Skeletal muscle satellite cell (primary cell): ENCODE results near the gene COMMD10. TPM values are rescaled to one million over a fixed set of nuclear protein-coding genes. Genes with fewer than 3 reads are reported as not detected.

Experiments
- H3K27me3 ChIP-seq: 2 replicates; pipeline ENCODE4 v1.7.0; 2013; ENCODE audit warnings: low read length; ENCODE audit not compliant: control insufficient read depth, insufficient read depth
- H3K36me3 ChIP-seq: 2 replicates; pipeline ENCODE4 v1.7.0; 2013; ENCODE audit warnings: mild to moderate bottlenecking, control low read depth, low read length; ENCODE audit not compliant: insufficient read depth
- H3K4me1 ChIP-seq: 2 replicates; pipeline ENCODE4 v1.7.0; 2013; ENCODE audit warnings: low read length; ENCODE audit not compliant: control insufficient read depth, insufficient read depth
- H3K4me2 ChIP-seq: 2 replicates; pipeline ENCODE4 v1.7.0; 2013; ENCODE audit warnings: mild to moderate bottlenecking, low read length
- H3K4me3 ChIP-seq: 2 replicates; pipeline ENCODE4 v1.7.0; 2013; ENCODE audit warnings: low read length
- H3K9ac ChIP-seq: 2 replicates; pipeline ENCODE4 v1.7.0; 2013; ENCODE audit warnings: mild to moderate bottlenecking, low read depth, low read length, moderate library complexity
- H3K9me3 ChIP-seq: replicated peaks from 2 replicates; pipeline ENCODE4 v1.7.0; 2013; ENCODE audit warnings: mild to moderate bottlenecking, control low read depth, low read length
- total RNA-seq: library from RNA; depleted of rRNA; stranded (reverse); fragments of >200 nt; gene quantifications from 2 replicates; pipeline ENCODE4 v1.2.3, GENCODE V29; 2012; rRNA removed

COMMD10 gene
- 25.3 and 27.4 TPM in 2 replicates for total RNA-seq

DNA sequence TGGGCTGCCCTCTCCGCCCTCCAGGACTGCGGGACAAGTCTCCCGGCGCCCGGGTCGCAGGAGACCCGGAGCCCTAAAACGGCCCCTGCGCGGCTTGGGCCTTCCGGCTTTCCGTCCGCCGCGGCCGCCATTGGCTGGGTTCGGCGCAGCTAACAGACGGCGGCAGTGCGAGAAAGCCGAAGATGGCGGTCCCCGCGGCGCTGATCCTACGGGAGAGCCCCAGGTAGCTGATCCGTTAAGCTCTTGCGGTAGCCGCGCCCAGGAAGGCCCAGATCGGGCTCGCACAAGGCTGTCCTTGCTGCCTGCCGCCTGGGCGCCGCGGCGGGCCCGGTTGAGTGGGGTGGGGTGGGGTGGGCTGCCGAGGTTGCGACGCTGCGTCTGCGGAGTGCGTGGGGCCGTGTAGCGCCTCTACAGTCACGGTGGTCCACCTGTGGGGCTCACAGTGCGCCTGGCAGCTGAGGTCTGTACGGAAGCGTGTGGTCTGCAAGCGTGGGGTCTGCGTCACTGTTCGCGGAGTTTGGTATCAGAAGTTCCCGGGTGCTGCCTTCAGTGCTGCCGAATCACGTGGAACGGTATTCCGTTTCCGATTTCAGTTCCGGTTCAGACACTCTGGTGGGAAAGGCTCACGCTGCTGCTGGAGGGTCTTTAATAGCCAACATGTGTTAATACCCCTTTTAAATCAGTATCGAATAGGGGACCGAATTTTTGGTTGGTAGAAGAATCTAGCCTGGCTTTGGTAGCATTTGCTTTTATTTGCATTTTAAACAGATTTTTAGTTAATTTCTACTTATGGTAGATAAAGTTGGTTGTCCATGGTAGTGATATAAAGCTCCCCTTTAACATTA lies at the start of gene COMMD10:
Gene COMMD10 (plus strand): TSS at position 155 of the 845 bp plus-strand sequence.
- H3K9me3 ChIP-seq, result no peaks in the 10 kb centered on the region
- H3K4me3 ChIP-seq, result peak within 1 kb of the TSS; percentile 75
- peaks cover 9% of the 10 kb centered on the region for H3K36me3 ChIP-seq
- H3K4me1 ChIP-seq, result peaks cover 9% of the 10 kb centered on the region
- H3K9ac ChIP-seq, result peak within 1 kb of the TSS; percentile 97
- no peaks in the 10 kb centered on the region for H3K27me3 ChIP-seq
- peak within 1 kb of the TSS; percentile 80 for H3K4me2 ChIP-seq

DNA sequence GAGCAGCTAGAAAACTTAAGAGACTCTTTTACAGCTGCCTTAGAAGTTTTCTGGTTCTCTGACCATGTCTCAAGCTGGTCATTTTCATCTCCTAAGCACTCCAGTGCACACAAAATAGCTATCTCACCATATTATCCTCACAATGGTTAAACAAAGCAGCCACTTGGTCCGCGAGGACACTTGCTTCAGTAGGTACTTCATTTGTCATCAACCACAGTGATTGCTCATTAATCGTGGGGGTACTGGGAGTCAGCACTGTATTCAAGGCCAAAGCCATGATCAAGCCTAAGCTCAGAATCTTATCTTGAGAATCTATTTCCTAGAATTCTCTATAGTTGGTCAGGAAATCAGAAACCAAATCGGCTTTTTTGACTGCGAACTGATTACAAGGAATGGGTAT lies 49.7 kb upstream of the COMMD10 start:
- H3K9ac ChIP-seq, result no peak overlapping the region
- no peak overlapping the region for H3K4me2 ChIP-seq
- H3K27me3 ChIP-seq, result no peaks in the 10 kb centered on the region
- no peaks in the 10 kb centered on the region for H3K9me3 ChIP-seq
- H3K36me3 ChIP-seq, result no peaks in the 10 kb centered on the region
- peaks cover 11% of the 10 kb centered on the region for H3K4me1 ChIP-seq
- no peak overlapping the region for H3K4me3 ChIP-seq

DNA sequence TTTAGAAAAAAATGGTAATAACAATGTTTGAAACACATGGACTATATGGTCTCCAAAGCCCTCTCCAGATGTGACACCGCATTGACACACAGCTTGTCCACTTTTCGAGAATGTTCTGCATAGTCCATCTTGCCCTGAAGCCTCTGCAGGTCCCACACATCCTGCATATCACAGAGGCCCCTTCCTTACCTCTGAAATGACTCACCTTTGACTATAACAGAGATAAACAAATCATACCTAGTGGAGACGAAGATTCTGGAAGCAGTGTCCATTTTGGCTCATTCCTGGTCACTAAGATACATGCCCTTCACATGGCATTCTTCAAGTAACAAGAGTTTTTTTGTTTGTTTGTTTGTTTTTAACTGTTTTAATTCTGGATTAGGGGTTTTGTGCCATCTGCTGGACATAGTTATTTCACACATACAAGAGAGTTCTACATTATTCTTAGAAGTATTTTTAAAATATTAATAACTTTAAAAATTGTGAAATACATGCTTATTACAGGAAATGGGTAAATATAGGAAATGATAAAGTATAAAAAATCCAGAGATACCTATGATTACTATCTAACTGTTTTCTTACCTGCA lies 47.5 kb upstream of the COMMD10 start:
- Histone ChIP-seq H3K9me3 (no peaks in the 10 kb centered on the region), H3K36me3 (no peaks in the 10 kb centered on the region), H3K27me3 (no peaks in the 10 kb centered on the region), H3K4me1 (peaks cover under 1% of the 10 kb centered on the region), H3K9ac (no peak overlapping the region), H3K4me2 (no peak overlapping the region), H3K4me3 (no peak overlapping the region)

DNA sequence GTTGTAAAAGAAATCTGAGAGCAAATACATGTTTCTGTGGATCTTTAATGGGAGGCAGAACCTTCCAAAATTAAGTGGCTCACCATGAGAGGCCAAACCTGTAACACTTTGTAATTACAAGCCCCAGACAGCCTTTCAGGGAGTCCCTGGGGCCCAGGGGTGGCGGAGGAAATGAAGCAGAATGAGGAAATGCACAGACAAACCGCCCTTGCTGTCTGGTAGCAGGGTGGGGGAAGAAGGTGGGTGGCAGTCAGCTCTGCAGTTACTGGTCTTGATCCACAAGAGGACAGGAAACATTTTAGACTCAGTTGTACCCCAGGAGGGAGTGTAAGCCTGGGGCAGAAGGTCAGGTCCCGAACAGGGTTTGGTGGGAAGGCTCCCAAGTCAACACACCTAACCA lies 46.0 kb upstream of the COMMD10 start:
- no peak overlapping the region for H3K9ac ChIP-seq

DNA sequence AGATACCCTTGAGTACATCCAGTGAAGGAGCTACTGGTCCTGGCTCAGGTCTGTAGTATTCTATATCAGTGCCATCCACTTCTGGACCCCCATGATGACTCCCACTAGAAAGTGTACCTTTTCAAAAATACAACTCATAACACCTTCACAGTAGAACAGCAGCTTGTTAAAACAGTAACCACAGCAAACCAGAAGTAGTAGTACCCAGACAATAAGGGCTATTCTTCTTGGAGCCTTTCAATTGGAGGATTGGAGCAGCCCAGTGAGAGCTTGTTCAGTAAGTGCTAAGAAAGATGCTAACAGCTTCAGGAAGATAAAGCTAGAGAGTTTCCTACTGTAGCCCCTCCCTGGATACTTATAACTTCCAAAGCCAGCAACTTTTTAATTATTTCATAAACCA lies 42.5 kb upstream of the COMMD10 start:
- Histone ChIP-seq H3K4me1 (no peaks in the 10 kb centered on the region), H3K27me3 (no peaks in the 10 kb centered on the region), H3K9me3 (no peaks in the 10 kb centered on the region), H3K9ac (no peak overlapping the region), H3K36me3 (no peaks in the 10 kb centered on the region), H3K4me2 (no peak overlapping the region), H3K4me3 (no peak overlapping the region)

More for the DNA sequence above, 46.0 kb upstream of the COMMD10 start:
- H3K9me3 ChIP-seq, result no peaks in the 10 kb centered on the region
- no peak overlapping the region for H3K4me2 ChIP-seq
- no peak overlapping the region for H3K4me3 ChIP-seq
- no peaks in the 10 kb centered on the region for H3K4me1 ChIP-seq
- no peaks in the 10 kb centered on the region for H3K36me3 ChIP-seq
- H3K27me3 ChIP-seq, result no peaks in the 10 kb centered on the region

DNA sequence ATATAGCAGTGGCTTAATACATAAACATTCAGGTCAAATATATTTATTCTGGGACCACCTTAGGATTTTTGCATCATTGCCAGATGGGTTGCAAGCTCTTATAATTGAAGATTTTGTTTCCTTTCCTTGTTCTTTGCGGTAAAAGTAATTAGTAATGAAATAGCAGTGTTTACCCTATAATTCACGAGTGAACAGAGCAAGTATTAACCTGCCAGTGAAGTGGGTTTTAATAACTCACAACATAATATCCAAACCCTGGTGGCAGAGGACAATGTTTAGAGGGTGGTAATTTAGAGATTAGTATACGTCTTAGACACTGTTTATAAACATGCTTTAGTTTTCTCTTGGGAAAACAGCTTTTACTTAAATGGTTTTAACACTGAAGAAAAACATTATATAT lies 40.8 kb upstream of the COMMD10 start:
- Histone ChIP-seq H3K36me3 (no peaks in the 10 kb centered on the region), H3K4me1 (no peaks in the 10 kb centered on the region), H3K4me2 (no peak overlapping the region), H3K9me3 (no peaks in the 10 kb centered on the region), H3K27me3 (no peaks in the 10 kb centered on the region), H3K4me3 (no peak overlapping the region), H3K9ac (no peak overlapping the region)

DNA sequence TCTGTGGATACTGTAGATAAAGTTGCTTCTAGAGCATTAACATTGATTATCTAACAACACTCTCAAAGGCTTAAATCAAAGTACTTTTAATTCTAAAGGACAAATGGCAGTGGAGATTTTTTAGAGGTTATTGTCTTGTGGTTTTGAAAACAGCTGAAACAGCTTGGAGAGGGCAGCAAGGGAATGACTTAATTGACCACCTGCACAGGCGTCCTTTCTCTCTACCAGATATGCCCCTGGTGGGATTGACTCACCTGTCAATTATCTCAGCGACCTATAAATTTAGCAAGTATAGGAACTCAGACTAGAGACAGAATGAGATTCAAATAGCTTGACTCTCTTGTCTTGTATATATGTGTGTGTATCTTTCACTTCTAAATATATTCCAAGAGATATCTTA lies 39.0 kb upstream of the COMMD10 start:
- Histone ChIP-seq H3K4me3 (no peak overlapping the region), H3K36me3 (no peaks in the 10 kb centered on the region), H3K9me3 (no peaks in the 10 kb centered on the region), H3K27me3 (peaks cover 4% of the 10 kb centered on the region), H3K9ac (no peak overlapping the region), H3K4me2 (no peak overlapping the region), H3K4me1 (no peaks in the 10 kb centered on the region)

DNA sequence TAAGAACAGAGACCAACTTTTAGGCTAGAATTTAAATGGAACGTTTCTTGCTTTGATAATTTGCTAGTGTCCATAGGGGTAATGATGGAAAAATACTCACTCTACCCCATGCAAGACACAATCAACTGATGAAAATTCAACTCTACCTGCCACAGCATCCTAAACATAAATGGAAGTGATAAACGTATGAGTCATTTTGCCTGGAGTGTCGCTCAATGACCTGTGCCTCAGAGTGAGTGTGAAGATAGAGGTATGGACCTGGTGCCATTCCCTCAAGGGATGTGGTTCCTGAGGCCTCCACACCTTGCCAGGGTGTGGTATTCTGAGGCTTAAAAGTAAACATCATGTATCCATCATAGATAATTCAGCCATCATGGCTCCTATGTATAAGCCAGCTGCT lies 38.6 kb upstream of the COMMD10 start:
- Histone ChIP-seq H3K4me2 (no peak overlapping the region), H3K4me3 (no peak overlapping the region), H3K36me3 (no peaks in the 10 kb centered on the region), H3K9me3 (no peaks in the 10 kb centered on the region), H3K4me1 (no peaks in the 10 kb centered on the region), H3K27me3 (peaks cover 7% of the 10 kb centered on the region), H3K9ac (no peak overlapping the region)

DNA sequence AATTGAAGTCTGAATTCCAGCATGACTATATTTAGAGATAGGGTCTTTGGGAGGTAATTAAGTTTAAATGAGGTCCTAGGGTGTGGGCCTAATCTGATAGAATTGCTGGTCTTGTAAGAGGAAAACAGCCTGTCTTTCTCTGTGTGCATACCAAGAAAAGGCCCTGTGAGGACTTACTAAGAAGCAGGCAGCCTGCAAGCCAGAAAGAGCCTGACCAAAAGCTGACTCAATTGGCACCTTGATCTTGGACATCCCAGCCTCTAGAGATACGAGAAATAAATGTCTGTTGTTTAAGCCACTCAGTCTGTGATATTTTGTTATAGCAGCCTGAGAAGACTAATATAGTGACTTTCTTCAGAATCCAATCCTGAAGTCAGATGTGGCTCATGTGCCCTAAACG lies 38.0 kb upstream of the COMMD10 start:
- no peaks in the 10 kb centered on the region for H3K9me3 ChIP-seq
- no peak overlapping the region for H3K9ac ChIP-seq
- H3K4me3 ChIP-seq, result no peak overlapping the region
- no peaks in the 10 kb centered on the region for H3K36me3 ChIP-seq
- H3K4me1 ChIP-seq, result no peaks in the 10 kb centered on the region
- peaks cover 10% of the 10 kb centered on the region for H3K27me3 ChIP-seq
- no peak overlapping the region for H3K4me2 ChIP-seq

DNA sequence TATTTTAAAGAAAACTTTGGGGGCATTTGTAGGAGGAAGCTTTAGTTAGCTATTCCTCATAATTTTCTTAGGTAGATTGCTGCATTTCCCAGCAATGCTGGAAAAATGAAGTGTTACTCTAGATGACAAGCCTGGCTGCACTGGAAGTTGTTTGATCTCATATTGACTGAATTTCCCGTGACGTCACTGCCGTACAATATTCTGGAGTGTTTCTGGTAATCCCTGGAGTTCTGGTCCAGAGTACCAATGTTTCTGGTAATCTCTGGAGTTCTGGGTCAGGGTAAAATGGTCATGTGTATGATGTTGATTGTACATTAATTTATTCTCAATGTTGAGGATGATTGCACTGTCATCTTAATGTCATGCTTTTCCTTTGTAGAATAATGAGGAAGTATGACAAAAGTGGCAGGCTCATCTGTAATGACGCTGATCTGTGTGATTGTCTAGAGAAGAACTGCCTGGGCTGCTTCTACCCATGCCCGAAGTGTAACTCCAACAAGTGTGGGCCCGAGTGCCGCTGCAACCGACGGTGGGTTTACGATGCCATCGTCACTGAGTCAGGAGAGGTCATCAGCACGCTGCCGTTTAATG lies 26.4 kb upstream of the COMMD10 start:
- Histone ChIP-seq H3K4me3 (no peak overlapping the region), H3K4me1 (no peaks in the 10 kb centered on the region), H3K9me3 (no peaks in the 10 kb centered on the region), H3K36me3 (no peaks in the 10 kb centered on the region), H3K27me3 (peaks cover 12% of the 10 kb centered on the region), H3K9ac (no peak overlapping the region), H3K4me2 (no peak overlapping the region)

DNA sequence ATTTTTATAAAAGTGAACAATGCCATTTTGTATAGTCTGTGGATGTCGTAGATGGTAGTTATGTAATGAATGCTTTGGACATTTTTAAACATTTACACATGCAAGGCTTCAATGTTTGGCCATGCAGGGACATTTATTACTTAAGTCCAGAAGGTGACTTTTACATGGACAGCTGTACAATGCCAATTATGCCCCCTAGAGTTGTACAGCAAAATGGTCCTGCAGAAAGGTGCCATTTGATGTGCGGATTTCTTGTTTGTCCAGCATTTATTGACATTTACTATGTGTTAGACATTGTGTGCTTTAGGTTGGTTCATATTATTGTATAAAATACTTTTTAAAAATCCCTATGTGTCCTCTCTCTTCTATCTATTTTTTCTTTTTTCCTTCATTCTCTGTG lies 22.5 kb upstream of the COMMD10 start:
- H3K27me3 ChIP-seq, result peaks cover 15% of the 10 kb centered on the region
- no peak overlapping the region for H3K4me3 ChIP-seq
- no peaks in the 10 kb centered on the region for H3K9me3 ChIP-seq
- no peaks in the 10 kb centered on the region for H3K4me1 ChIP-seq
- no peak overlapping the region for H3K9ac ChIP-seq
- H3K36me3 ChIP-seq, result no peaks in the 10 kb centered on the region
- no peak overlapping the region for H3K4me2 ChIP-seq
